ENCODE measurements around the gene IL31. TPM values are rescaled to one million over a fixed set of nuclear protein-coding genes. Genes with fewer than 3 reads are reported as not detected.

IL31 gene
- total RNA-seq, 1 experiment from 2014 or later = not detected

- Histone ChIP-seq H3K36me3 (ENCODE audit: insufficient read depth, low read length, poor library complexity, severe bottlenecking) (no peaks in the 10 kb centered on the region), H3K27ac (ENCODE audit: low read depth, low read length, poor library complexity, severe bottlenecking) (no peak overlapping the region), H3K4me3 (ENCODE audit: low read depth, low read length, poor library complexity, severe bottlenecking) (no peak overlapping the region), H3K27me3 (replicated peaks; ENCODE audit: insufficient read depth, low read depth, low read length, poor library complexity) (no peaks in the 10 kb centered on the region), H3K9me3 (ENCODE audit: low read depth, low read length, poor library complexity, severe bottlenecking) (no peaks in the 10 kb centered on the region), H3K4me1 (ENCODE audit: insufficient read depth, low read length, poor library complexity, severe bottlenecking) (no peaks in the 10 kb centered on the region)
- DNase-seq (ENCODE audit: low spot score) = no peak
- intact Hi-C loops (cut with micrococcal nuclease; ENCODE audit: unreplicated experiment) = no loop called here
- BruUV-seq (replicated peaks) = no TSS peak
- CTCF ChIA-PET = no interaction called here
- no peak for TF ChIP-seq CTCF (conservative IDR thresholded peaks at IDR 0.05; ENCODE audit: low read depth, low read length)
- TF ChIP-seq EZH2 (IDR thresholded peaks at IDR 0.05; ENCODE audit: borderline replicate concordance, low read depth, low read length, poor library complexity, severe bottlenecking) = no peak
- POLR2A ChIA-PET (ENCODE audit: low non-redundant PET) = no interaction called here
Measured at GRCh38 chr12:122150127-122150681, 23.8 kb downstream of the IL31 start.

- Histone ChIP-seq H3K36me3 (ENCODE audit: insufficient read depth, low read length, poor library complexity, severe bottlenecking) (no peaks in the 10 kb centered on the region), H3K4me1 (ENCODE audit: insufficient read depth, low read length, poor library complexity, severe bottlenecking) (no peaks in the 10 kb centered on the region), H3K4me3 (ENCODE audit: low read depth, low read length, poor library complexity, severe bottlenecking) (no peak overlapping the region), H3K9me3 (ENCODE audit: low read depth, low read length, poor library complexity, severe bottlenecking) (no peaks in the 10 kb centered on the region), H3K27me3 (replicated peaks; ENCODE audit: insufficient read depth, low read depth, low read length, poor library complexity) (no peaks in the 10 kb centered on the region), H3K27ac (ENCODE audit: low read depth, low read length, poor library complexity, severe bottlenecking) (no peak overlapping the region)
- intact Hi-C loops (cut with micrococcal nuclease; ENCODE audit: unreplicated experiment) = no loop called here
- POLR2A ChIA-PET (ENCODE audit: low non-redundant PET) = no interaction called here
- CTCF ChIA-PET = no interaction called here
- no peak for TF ChIP-seq EZH2 (IDR thresholded peaks at IDR 0.05; ENCODE audit: borderline replicate concordance, low read depth, low read length, poor library complexity, severe bottlenecking)
- no peak for TF ChIP-seq CTCF (conservative IDR thresholded peaks at IDR 0.05; ENCODE audit: low read depth, low read length)
- DNase-seq (ENCODE audit: low spot score) = no peak
- no TSS peak for BruUV-seq (replicated peaks)
Measured at GRCh38 chr12:122148657-122149056, 25.4 kb downstream of the IL31 start.

GRCh38 chr12:122147514-122148290 is 26.3 kb downstream of the IL31 start:
- intact Hi-C loops (cut with micrococcal nuclease; ENCODE audit: unreplicated experiment) = no loop called here
- POLR2A ChIA-PET (ENCODE audit: low non-redundant PET) = no interaction called here

More at GRCh38 chr12:122147514-122148290, 26.3 kb downstream of the IL31 start:
- TF ChIP-seq EZH2 (IDR thresholded peaks at IDR 0.05; ENCODE audit: borderline replicate concordance, low read depth, low read length, poor library complexity, severe bottlenecking) = no peak
- TF ChIP-seq CTCF (conservative IDR thresholded peaks at IDR 0.05; ENCODE audit: low read depth, low read length) = no peak
- Histone ChIP-seq H3K27ac (ENCODE audit: low read depth, low read length, poor library complexity, severe bottlenecking) (no peak overlapping the region), H3K36me3 (ENCODE audit: insufficient read depth, low read length, poor library complexity, severe bottlenecking) (no peaks in the 10 kb centered on the region), H3K27me3 (replicated peaks; ENCODE audit: insufficient read depth, low read depth, low read length, poor library complexity) (no peaks in the 10 kb centered on the region), H3K9me3 (ENCODE audit: low read depth, low read length, poor library complexity, severe bottlenecking) (no peaks in the 10 kb centered on the region), H3K4me3 (ENCODE audit: low read depth, low read length, poor library complexity, severe bottlenecking) (no peak overlapping the region), H3K4me1 (ENCODE audit: insufficient read depth, low read length, poor library complexity, severe bottlenecking) (no peaks in the 10 kb centered on the region)
- DNase-seq (ENCODE audit: low spot score) = no peak
- BruUV-seq (replicated peaks) = no TSS peak
- CTCF ChIA-PET = no interaction called here

All from A673 (cell line).